Measurements from ENCODE around the gene RPS6KB1. TPM values are rescaled to one million over a fixed set of nuclear protein-coding genes. Genes with fewer than 3 reads are reported as not detected.

Gene RPS6KB1
- total and polyA plus RNA-seq, 9 of the 15 experiments (the other 6 are each of a cell fraction or from before 2014, with no cell fraction given), result 8.8 to 60.7 (median 35.1) TPM

- POLR2A ChIA-PET, result interaction anchor here (0.7 to 1.3 kb wide), 3 partner anchors 105 to 155 kb away, joined by 3 to 5 read pairs (median 3); no protein-coding TSS in a partner anchor
- ATAC-seq (peak; percentile 82), FAIRE-seq (peak; percentile 63), DNase-seq (ENCODE audit: extremely low read depth in 1 of 4, low spot score in 3 of 4) (peak in 1 of 4 experiments; percentile 30)
- no peaks in the 10 kb centered on the region for H3K9me3 ChIP-seq (replicated peaks; ENCODE audit: control insufficient read depth, insufficient read depth, low read depth, low read length)
- 0 out of 5 replicates have a peak, but pooled peaks cover 0 to 2% of the 10 kb centered on the region in 2 experiments for H3K4me1 ChIP-seq (replicated peaks in 1 of 2; ENCODE audit: control insufficient read depth in 2 of 2, insufficient read depth in 2 of 2, low read length in 2 of 2)
- H4K20me1 ChIP-seq (replicated peaks; ENCODE audit: control insufficient read depth, insufficient read depth, low read length), result no peaks in the 10 kb centered on the region
- no peak overlapping the region for H2AFZ ChIP-seq (ENCODE audit: low read depth, low read length)
- H3K27ac ChIP-seq (ENCODE audit: extremely low read depth, low read depth, low read length), result no peak overlapping the region
- intact Hi-C loops (cut with micrococcal nuclease), result loop anchor here (1.0 kb wide), 1 partner anchor 106 kb away; no protein-coding TSS in a partner anchor
- in situ Hi-C loops (cut with MboI), result no loop called here
- H3K9me1 ChIP-seq (ENCODE audit: control insufficient read depth, insufficient read depth, low read length), result no peaks in the 10 kb centered on the region
- no peak overlapping the region for H3K9ac ChIP-seq (ENCODE audit: insufficient read depth in 1 of 2, low read depth in 2 of 2, low read length in 2 of 2)
- H3K79me2 ChIP-seq (ENCODE audit: control insufficient read depth, insufficient read depth, low read length), result no peaks in the 10 kb centered on the region
- no peak overlapping the region for H3K4me3 ChIP-seq
- H3K36me3 ChIP-seq (ENCODE audit: control insufficient read depth, insufficient read depth, low read length), result peaks cover 36% of the 10 kb centered on the region; the same call in 2 of the 3 replicates
- WGBS (ENCODE audit: insufficient coverage, low coverage, missing lambda C conversion rate), result 72% methylated on average over 2 of the region's 2 CpGs
- no peaks in the 10 kb centered on the region for H3K27me3 ChIP-seq (ENCODE audit: control insufficient read depth in 2 of 2, insufficient read depth in 2 of 2, low read length in 2 of 2)
- no peak overlapping the region for H3K4me2 ChIP-seq (ENCODE audit: insufficient read depth, low read length)
- CTCF ChIA-PET (ENCODE audit: low intra/inter-chr PET ratio), result interaction anchor here (0.7 to 4.1 kb wide), 5 partner anchors 103 to 338 kb away, joined by 3 to 54 read pairs (median 4); no protein-coding TSS in a partner anchor
- BruUV-seq (replicated peaks), result TSS peak; percentile 53
- TF ChIP-seq CXXC5 (CRISPR knock-in tag; IDR thresholded peaks at IDR 0.05), result no peak
- no peak for TF ChIP-seq RBBP5 (IDR thresholded peaks at IDR 0.05; ENCODE audit: borderline replicate concordance, insufficient read depth, low read length, poor library complexity, severe bottlenecking)
- TF ChIP-seq CREBBP (IDR thresholded peaks at IDR 0.05; ENCODE audit: low read depth, low read length), result no peak
- TF ChIP-seq ZKSCAN8 (CRISPR knock-in tag; IDR thresholded peaks at IDR 0.05), result no peak
- TF ChIP-seq CTCF (IDR thresholded peaks at IDR 0.05 in 2 of 3, conservative IDR thresholded peaks at IDR 0.05 in 1 of 3; ENCODE audit: insufficient read depth in 2 of 3, low read depth in 1 of 3, low read length in 3 of 3), result peak; percentile 43 to 75 (median 51); a peak in 4 of 6 replicates
- peak; percentile 84 for TF ChIP-seq EWSR1 (IDR thresholded peaks at IDR 0.05; ENCODE audit: borderline replicate concordance, low read depth, partially characterized antibody)
- no peak for TF ChIP-seq NFIX (CRISPR knock-in tag; IDR thresholded peaks at IDR 0.05; ENCODE audit: low read depth)
- no peak for TF ChIP-seq ZNF77 (CRISPR knock-in tag; IDR thresholded peaks at IDR 0.05)
- TF ChIP-seq ZBTB17 (CRISPR knock-in tag; IDR thresholded peaks at IDR 0.05), result no peak
- TF ChIP-seq ZBTB33 (CRISPR knock-in tag; IDR thresholded peaks at IDR 0.05), result 0 out of 2 replicates have a peak, but pooled peaks have one; percentile 15
- TF ChIP-seq SAFB (IDR thresholded peaks at IDR 0.05; ENCODE audit: borderline replicate concordance, low read depth, low read length), result no peak
- peak; percentile 77 to 86 for TF ChIP-seq RAD21 (CRISPR knock-in tag; conservative IDR thresholded peaks at IDR 0.05 in 1 of 2, IDR thresholded peaks at IDR 0.05 in 1 of 2)
- no peak for TF ChIP-seq ZNF324 (CRISPR knock-in tag; IDR thresholded peaks at IDR 0.05)
- TF ChIP-seq PHB (CRISPR knock-in tag; IDR thresholded peaks at IDR 0.05), result no peak
These were observed 33.4 kb upstream of the RPS6KB1 start for GRCh38 chr17:59859444-59860025.
